Activated gamma-delta T cell treated with anti-CD3 and anti-CD28 coated beads, Interleukin-2, amount 50 U/mL, for 16 hours (primary cell): ENCODE measurements around the gene STRA6.
"Not testable (repeated sequence)": the region's sequence is repeated elsewhere in the genome, so short reads cannot be mapped to it uniquely, and the experiment has no call there.

Experiments used
- DNase-seq: peaks from one replicate; pipeline ENCODE4 v3.0.0-alpha.2; 2020; ENCODE audit warnings: low read depth

STRA6 gene

GRCh38 chr15:74160390-74160789 is 42.2 kb downstream of the STRA6 start:
- not testable (repeated sequence) for DNase-seq

GRCh38 chr15:74159773-74160172 is 42.8 kb downstream of the STRA6 start:
- no peak for DNase-seq

GRCh38 chr15:74158855-74159650 is 43.5 kb downstream of the STRA6 start:
- DNase-seq = no peak

- DNase-seq = no peak
Observed at GRCh38 chr15:74157868-74158827, 44.4 kb downstream of the STRA6 start.

- DNase-seq = no peak
Observed at GRCh38 chr15:74156678-74157411, 45.7 kb downstream of the STRA6 start.

GRCh38 chr15:74155766-74156417 is 46.7 kb downstream of the STRA6 start:
- no peak for DNase-seq

- no peak for DNase-seq
Observed at GRCh38 chr15:74147051-74147450, 55.5 kb downstream of the STRA6 start.

- no peak for DNase-seq
Observed at GRCh38 chr15:74146277-74146800, 56.2 kb downstream of the STRA6 start.

GRCh38 chr15:74144153-74144775 is 58.3 kb downstream of the STRA6 start:
- no peak for DNase-seq

GRCh38 chr15:74141591-74141990 is 61.0 kb downstream of the STRA6 start:
- no peak for DNase-seq

- DNase-seq = no peak
Observed at GRCh38 chr15:74138642-74139041, 63.9 kb downstream of the STRA6 start.

GRCh38 chr15:74137537-74137894 is 65.1 kb downstream of the STRA6 start:
- DNase-seq = no peak

GRCh38 chr15:74136814-74137536 is 65.6 kb downstream of the STRA6 start:
- DNase-seq = no peak

GRCh38 chr15:74136540-74136813 is 66.1 kb downstream of the STRA6 start:
- no peak for DNase-seq

GRCh38 chr15:74135041-74135565 is 67.5 kb downstream of the STRA6 start:
- no peak for DNase-seq

- no peak for DNase-seq
Observed at GRCh38 chr15:74134387-74135027, 68.1 kb downstream of the STRA6 start.

- DNase-seq = no peak
Observed at GRCh38 chr15:74133694-74134386, 68.7 kb downstream of the STRA6 start.

- no peak for DNase-seq
Observed at GRCh38 chr15:74132681-74133651, 69.6 kb downstream of the STRA6 start.
